GM23338 (cell line): ENCODE measurements around the gene ZNRD2. TPM values are rescaled to one million over a fixed set of nuclear protein-coding genes. Genes with fewer than 3 reads are reported as not detected.

Source experiments
- ATAC-seq: fragments of 200-7000 bp; cut with Tn5 transposase; 3 replicates; pipeline ENCODE4 v1.9.1; 2020
- DNase-seq: peaks from one replicate; pipeline ENCODE4 v3.0.0-alpha.2; 2015; ENCODE audit warnings: low spot score
- H2AFZ ChIP-seq: fragments of 200-600 bp; sonication (generic); 2 replicates; pipeline ENCODE4 v1.8.0; 2016; ENCODE audit warnings: antibody characterized with exemption, mild to moderate bottlenecking, moderate library complexity
- H3F3A ChIP-seq: fragments of 200-600 bp; sonication (generic); replicated peaks from 2 replicates; pipeline ENCODE4 v1.8.0; 2017; ENCODE audit warnings: antibody characterized with exemption, mixed run types, low read depth
- H3K27ac ChIP-seq: fragments of 200-600 bp; sonication (generic); 2 replicates; pipeline ENCODE4 v1.6.1; 2016; ENCODE audit warnings: low read depth
- H3K27me3 ChIP-seq: fragments of 200-600 bp; sonication (generic); 2 replicates; pipeline ENCODE4 v1.8.0; 2016; ENCODE audit warnings: mild to moderate bottlenecking, mixed run types, moderate library complexity; ENCODE audit not compliant: insufficient read depth
- H3K36me3 ChIP-seq: fragments of 200-600 bp; sonication (generic); 2 replicates; pipeline ENCODE4 v1.8.0; 2016; ENCODE audit warnings: mild to moderate bottlenecking; ENCODE audit not compliant: insufficient read depth
- H3K4me1 ChIP-seq: fragments of 200-600 bp; sonication (generic); 2 replicates; pipeline ENCODE4 v1.8.0; 2016; ENCODE audit warnings: mild to moderate bottlenecking, moderate library complexity; ENCODE audit not compliant: insufficient read depth
- H3K4me2 ChIP-seq: fragments of 200-600 bp; sonication (generic); 2 replicates; pipeline ENCODE4 v1.7.1; 2017; ENCODE audit warnings: mixed run types
- H3K4me3 ChIP-seq: fragments of 200-600 bp; sonication (generic); 2 replicates; pipeline ENCODE4 v1.6.1; 2016; ENCODE audit warnings: mixed run types
- H3K79me2 ChIP-seq: fragments of 200-600 bp; sonication (generic); replicated peaks from 2 replicates; pipeline ENCODE4 v1.8.0; 2017; ENCODE audit warnings: mild to moderate bottlenecking; ENCODE audit not compliant: insufficient read depth
- H3K9me2 ChIP-seq: fragments of 200-600 bp; sonication (generic); 2 replicates; pipeline ENCODE4 v1.8.0; 2017; ENCODE audit not compliant: insufficient read depth
- H4K20me1 ChIP-seq: fragments of 200-600 bp; sonication (generic); replicated peaks from 2 replicates; pipeline ENCODE4 v1.8.0; 2017; ENCODE audit warnings: mild to moderate bottlenecking; ENCODE audit not compliant: insufficient read depth
- H3K27ac Mint-ChIP-seq: 2 replicates; pipeline ENCODE4 v1.8.0; 2020; ENCODE audit warnings: inconsistent platforms, mild to moderate bottlenecking, moderate library complexity, mixed read lengths
- H3K27me3 Mint-ChIP-seq: 3 replicates; pipeline ENCODE4 v1.8.0; 2022; ENCODE audit warnings: low read depth, mild to moderate bottlenecking, moderate library complexity, mixed read lengths, inconsistent platforms; ENCODE audit not compliant: insufficient read depth, poor library complexity
- H3K36me3 Mint-ChIP-seq: 3 replicates; pipeline ENCODE4 v1.8.0; 2021; ENCODE audit warnings: low read depth, mild to moderate bottlenecking, inconsistent platforms, moderate library complexity, mixed read lengths
- H3K4me1 Mint-ChIP-seq: 3 replicates; pipeline ENCODE4 v1.8.0; 2020; ENCODE audit warnings: mild to moderate bottlenecking, inconsistent platforms, mixed read lengths
- H3K4me3 Mint-ChIP-seq: 3 replicates; pipeline ENCODE4 v1.8.0; 2021; ENCODE audit warnings: moderate library complexity, mild to moderate bottlenecking, inconsistent platforms, mixed read lengths
- H3K9me3 Mint-ChIP-seq: 3 replicates; pipeline ENCODE4 v1.8.0; 2020; ENCODE audit warnings: moderate library complexity, mild to moderate bottlenecking, inconsistent platforms, mixed read lengths
- CREB1 ChIP-seq: fragments of 250-450 bp; sonication (Bioruptor Pico); IDR thresholded peaks from 2 replicates; pipeline ENCODE4 v1.5.0; 2020; ENCODE audit warnings: low read depth, mild to moderate bottlenecking, moderate library complexity
- CTCF ChIP-seq, 2 experiments: fragments of 200-600 bp in 1 of 2; sonication (generic) in 1 of 2; conservative IDR thresholded peaks; 2 replicates each; pipeline versions ENCODE4 v1.5.1 to v1.6.1; 2016 to 2017; ENCODE audit warnings: antibody characterized with exemption in 2 of 2, low read depth in 2 of 2, mild to moderate bottlenecking in 2 of 2, moderate library complexity in 1 of 2
- EZH2 ChIP-seq: fragments of 200-600 bp; sonication (generic); IDR thresholded peaks from one replicate; pipeline ENCODE4 v1.8.0; 2017; ENCODE audit warnings: antibody characterized with exemption, mild to moderate bottlenecking, low read depth; ENCODE audit not compliant: unreplicated experiment
- JUNB ChIP-seq: IDR thresholded peaks from one replicate; pipeline ENCODE4 v1.6.1; 2016; ENCODE audit warnings: antibody characterized with exemption; ENCODE audit not compliant: unreplicated experiment
- POLR2AphosphoS5 ChIP-seq: IDR thresholded peaks from 2 replicates; pipeline ENCODE4 v1.6.1; 2016; ENCODE audit warnings: antibody characterized with exemption, low read depth
- REST ChIP-seq: IDR thresholded peaks from one replicate; pipeline ENCODE4 v1.6.1; 2018; ENCODE audit warnings: antibody characterized with exemption; ENCODE audit not compliant: unreplicated experiment
- ZNF331 ChIP-seq: fragments of 250-450 bp; sonication (Bioruptor Pico); IDR thresholded peaks from 2 replicates; pipeline ENCODE4 v1.5.0; 2020; ENCODE audit warnings: low read depth, mild to moderate bottlenecking, moderate library complexity
- polyA plus RNA-seq: library from polyadenylated mRNA; unstranded; fragments of >200 nt; fragmentation: Nextera tagmentation; extraction: Ambion mirVana; gene quantifications from 2 replicates; pipeline ENCODE4 v1.2.1, GENCODE V29; 2016
- total RNA-seq: library from RNA; depleted of rRNA; stranded (reverse); fragments of >200 nt; shearing (Covaris generic); gene quantifications from 2 replicates; pipeline ENCODE4 v1.2.3, GENCODE V29; 2014
- TF ChIP-seq, protein P1 (sequence below): IDR thresholded peaks from 2 replicates; pipeline ENCODE4 v1.6.1; 2016; ENCODE audit warnings: antibody characterized with exemption

Gene ZNRD2
- total and polyA plus RNA-seq, 2 experiments from 2014 or later: 78.6 to 148 TPM

GRCh38 chr11:65565624-65566453 is 4.4 kb upstream of the ZNRD2 start:
- H3K36me3 Mint-ChIP-seq: no peaks in the 10 kb centered on the region; the same call in 2 of the 3 replicates
- H3K4me1 ChIP-seq: peaks cover 15% of the 10 kb centered on the region
- H3K4me1 Mint-ChIP-seq: peaks cover 22% of the 10 kb centered on the region
- no peak overlapping the region for H3K4me3 ChIP-seq
- H3K4me2 ChIP-seq: no peak overlapping the region
- no peak overlapping the region for H2AFZ ChIP-seq
- no peaks in the 10 kb centered on the region for H3K27me3 ChIP-seq
- H3K9me2 ChIP-seq: no peaks in the 10 kb centered on the region
- ATAC-seq (no peak), DNase-seq (no peak)
- no peaks in the 10 kb centered on the region for H3K36me3 ChIP-seq
- H4K20me1 ChIP-seq: no peaks in the 10 kb centered on the region
- peaks cover 12% of the 10 kb centered on the region for H3F3A ChIP-seq
- no peaks in the 10 kb centered on the region for H3K9me3 Mint-ChIP-seq
- H3K79me2 ChIP-seq: peaks cover 5% of the 10 kb centered on the region
- no peak overlapping the region for H3K27ac Mint-ChIP-seq
- no peak overlapping the region for H3K27ac ChIP-seq
- TF ChIP-seq, protein P1, sequence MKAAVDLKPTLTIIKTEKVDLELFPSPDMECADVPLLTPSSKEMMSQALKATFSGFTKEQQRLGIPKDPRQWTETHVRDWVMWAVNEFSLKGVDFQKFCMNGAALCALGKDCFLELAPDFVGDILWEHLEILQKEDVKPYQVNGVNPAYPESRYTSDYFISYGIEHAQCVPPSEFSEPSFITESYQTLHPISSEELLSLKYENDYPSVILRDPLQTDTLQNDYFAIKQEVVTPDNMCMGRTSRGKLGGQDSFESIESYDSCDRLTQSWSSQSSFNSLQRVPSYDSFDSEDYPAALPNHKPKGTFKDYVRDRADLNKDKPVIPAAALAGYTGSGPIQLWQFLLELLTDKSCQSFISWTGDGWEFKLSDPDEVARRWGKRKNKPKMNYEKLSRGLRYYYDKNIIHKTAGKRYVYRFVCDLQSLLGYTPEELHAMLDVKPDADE: no peak
- TF ChIP-seq POLR2AphosphoS5 (no peak), CREB1 (no peak), REST (no peak)
- H3K27me3 Mint-ChIP-seq: peaks cover 10% of the 10 kb centered on the region
- H3K4me3 Mint-ChIP-seq: no peak overlapping the region

DNA sequence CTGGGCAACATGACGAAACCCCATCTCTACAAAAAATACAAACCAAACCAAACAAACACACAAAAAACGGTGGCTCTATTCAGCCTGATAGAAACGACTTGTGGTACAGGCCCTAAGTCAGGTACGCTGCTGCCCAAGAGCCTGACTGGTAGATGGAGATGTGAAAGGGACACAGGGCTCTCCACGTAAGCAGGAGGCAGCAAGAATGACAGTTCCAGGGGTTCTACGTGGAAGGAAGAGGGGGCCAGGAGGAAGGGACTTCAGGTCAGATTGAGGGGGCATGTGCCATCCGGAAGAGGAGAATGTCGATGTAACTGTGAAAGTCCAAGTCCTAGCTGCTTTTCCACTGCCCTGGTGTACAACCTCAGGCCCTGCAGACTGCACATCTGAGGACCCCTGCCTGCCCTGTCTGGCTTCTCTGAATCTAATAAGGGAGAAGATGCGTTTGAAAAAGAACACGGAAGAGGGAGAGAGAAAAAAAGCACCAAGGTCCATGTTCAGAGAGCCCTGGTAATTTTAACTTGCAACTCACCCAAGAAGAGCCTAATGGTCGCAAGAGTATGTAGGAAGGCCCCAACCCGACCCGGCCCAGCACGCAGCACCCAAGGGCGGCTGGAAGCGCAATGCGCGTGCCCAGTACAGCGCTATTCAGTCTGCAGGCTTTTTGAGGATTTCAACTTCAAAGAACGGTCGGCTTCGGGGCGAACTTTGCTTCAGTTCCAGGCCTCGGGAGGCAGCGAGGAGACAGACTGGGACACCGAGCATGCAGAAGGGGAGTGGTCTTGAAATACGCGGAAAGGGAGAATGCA is 909 bp upstream of the ZNRD2 start:
- peak overlapping the region; percentile 100 for H3K4me3 Mint-ChIP-seq
- peaks cover 8% of the 10 kb centered on the region for H3K79me2 ChIP-seq
- peak overlapping the region; percentile 98 for H2AFZ ChIP-seq
- peak overlapping the region; percentile 87 for H3K27ac ChIP-seq
- peak overlapping the region; percentile 99 for H3K27ac Mint-ChIP-seq
- H3K27me3 Mint-ChIP-seq: peaks cover 13% of the 10 kb centered on the region
- peak overlapping the region; percentile 99 for H3K4me2 ChIP-seq
- peaks cover 9% of the 10 kb centered on the region for H3K36me3 Mint-ChIP-seq
- no peaks in the 10 kb centered on the region for H3K36me3 ChIP-seq
- H3K9me3 Mint-ChIP-seq: no peaks in the 10 kb centered on the region
- H3F3A ChIP-seq: peaks cover 27% of the 10 kb centered on the region
- peak; percentile 15 for ATAC-seq
- H3K4me3 ChIP-seq: peak overlapping the region; percentile 91
- TF ChIP-seq CTCF (conservative IDR thresholded peaks at IDR 0.05; ENCODE audit: low read depth in 2 of 2): no peak
- TF ChIP-seq POLR2AphosphoS5: no peak
- TF ChIP-seq, protein P1: no peak
- TF ChIP-seq JUNB: no peak
- TF ChIP-seq ZNF331 (CRISPR knock-in tag): no peak
- TF ChIP-seq EZH2: no peak
- H4K20me1 ChIP-seq: peaks cover 6% of the 10 kb centered on the region
- no peak for DNase-seq
- H3K9me2 ChIP-seq: no peaks in the 10 kb centered on the region
- peaks cover 3% of the 10 kb centered on the region; the same call in 1 of the 2 replicates for H3K27me3 ChIP-seq
- peaks cover 20% of the 10 kb centered on the region for H3K4me1 ChIP-seq
- peaks cover 34% of the 10 kb centered on the region for H3K4me1 Mint-ChIP-seq
